AG08395 (cell line): Measurements from ENCODE around the gene MTURN.

ENCODE experiments used
- DNase-seq: peaks from one replicate; pipeline ENCODE4 v3.0.0; 2012; ENCODE audit warnings: mixed read lengths, low spot score

Gene MTURN

DNA sequence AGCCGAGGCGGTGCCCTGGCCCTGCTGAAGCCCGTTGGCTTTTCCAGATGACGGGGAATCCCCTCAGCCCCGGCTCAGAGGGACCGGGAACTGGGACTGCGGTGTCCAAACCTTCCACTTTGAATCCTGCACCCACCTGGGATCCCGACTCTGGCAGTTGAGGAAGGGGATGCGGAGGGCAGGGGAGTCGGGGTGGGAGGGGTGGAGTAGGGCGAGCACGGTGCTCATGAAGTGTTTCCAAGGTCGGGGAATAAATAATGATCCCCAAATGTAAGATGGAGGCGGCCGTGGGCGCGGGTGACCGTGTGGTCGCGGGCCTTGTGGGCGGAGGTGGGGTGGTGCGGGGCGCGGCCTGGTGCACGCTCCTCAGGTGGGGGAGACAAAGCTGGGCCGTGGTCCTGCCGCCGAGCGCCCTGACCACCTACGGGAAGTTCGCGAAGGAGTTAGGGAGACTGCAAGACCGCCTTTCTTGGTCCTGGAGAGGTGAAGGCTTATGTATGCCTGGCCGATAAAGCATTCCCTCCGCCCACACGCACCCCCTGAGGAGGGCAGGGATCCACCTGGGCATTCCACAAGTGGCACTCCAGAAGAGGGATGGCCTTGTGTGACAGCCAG, 1.4 kb downstream of the MTURN start:
- DNase-seq: no peak

GRCh38 chr7:30136743-30137485, 2.1 kb downstream of the MTURN start:
- DNase-seq: no peak

GRCh38 chr7:30139836-30140384, 5.1 kb downstream of the MTURN start:
- no peak for DNase-seq

- DNase-seq: no peak
These were observed 5.7 kb downstream of the MTURN start for GRCh38 chr7:30140456-30140855.

DNA sequence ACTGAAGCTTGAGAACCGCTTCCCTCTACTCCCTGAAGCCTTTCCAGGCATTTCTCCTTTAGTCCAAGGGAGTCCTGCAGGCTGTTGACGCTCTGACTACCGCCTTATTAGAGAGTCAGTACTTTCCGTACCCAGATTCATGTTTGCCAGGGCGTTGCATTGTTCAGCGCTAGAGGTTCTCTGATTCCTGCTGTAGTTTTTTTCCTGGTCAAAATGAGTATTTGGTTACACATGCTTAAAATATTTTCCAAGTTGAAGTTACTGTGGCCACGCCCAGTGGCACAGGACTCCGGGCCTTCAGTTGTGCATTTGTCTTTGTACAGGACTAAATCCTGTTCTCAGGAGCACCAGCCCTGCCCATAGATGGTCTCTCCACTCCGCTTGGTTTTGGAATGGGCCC, 7.9 kb downstream of the MTURN start:
- DNase-seq: peak; percentile 93

DNA sequence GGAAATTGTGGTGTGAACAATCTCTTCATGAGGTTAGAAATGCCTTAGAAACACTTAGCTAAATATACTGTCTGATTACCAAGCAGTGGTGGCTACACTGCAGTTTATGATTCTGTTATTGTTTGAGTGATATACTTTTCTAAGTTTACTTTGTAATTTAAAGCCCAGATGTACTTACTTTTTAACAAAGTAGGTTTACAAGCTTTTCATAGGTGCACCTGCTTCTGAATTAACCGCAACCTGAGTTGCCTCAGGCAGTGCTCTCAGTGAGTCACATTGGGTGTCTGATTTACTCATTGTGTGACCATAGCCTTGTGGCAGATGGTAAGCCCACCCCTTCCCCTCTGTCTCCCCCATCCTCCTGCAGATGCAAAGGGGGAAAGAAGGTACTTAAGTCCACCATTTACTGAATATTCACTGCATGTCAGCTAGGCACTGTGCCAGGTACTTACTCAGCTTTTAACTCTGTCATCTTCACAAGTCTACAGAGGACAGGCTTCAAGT, 9.0 kb downstream of the MTURN start:
- no peak for DNase-seq

- DNase-seq: no peak
These were observed 10.0 kb downstream of the MTURN start for GRCh38 chr7:30144657-30145306.

DNA sequence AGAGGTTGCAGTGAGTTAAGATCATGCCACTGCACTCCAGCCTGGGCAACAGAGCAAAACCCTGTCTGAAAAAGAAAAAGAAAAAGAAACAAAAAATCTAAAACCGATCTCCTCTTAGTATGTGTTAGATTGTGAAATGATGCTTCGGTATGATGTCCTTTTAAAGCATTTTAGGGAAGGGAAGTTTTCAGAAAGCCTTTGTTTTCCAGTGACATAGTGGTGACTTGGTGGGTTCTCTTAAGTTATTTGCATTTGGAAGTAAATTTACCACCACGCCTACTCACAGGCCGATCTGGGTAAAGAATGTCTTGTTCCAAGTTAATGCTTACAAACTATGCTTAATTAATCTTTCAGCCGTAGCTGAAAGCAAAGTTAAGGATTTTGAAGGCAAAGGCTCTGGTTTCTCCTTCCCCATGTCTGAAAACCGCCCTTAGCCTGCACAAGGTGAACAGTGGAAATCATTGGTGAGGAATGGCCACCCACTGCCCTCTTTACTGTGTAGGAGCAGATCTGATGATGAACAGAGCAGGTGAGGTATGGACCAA, 10.7 kb downstream of the MTURN start:
- no peak for DNase-seq

- DNase-seq: no peak
These were observed 11.4 kb downstream of the MTURN start for GRCh38 chr7:30146127-30146612.

DNA sequence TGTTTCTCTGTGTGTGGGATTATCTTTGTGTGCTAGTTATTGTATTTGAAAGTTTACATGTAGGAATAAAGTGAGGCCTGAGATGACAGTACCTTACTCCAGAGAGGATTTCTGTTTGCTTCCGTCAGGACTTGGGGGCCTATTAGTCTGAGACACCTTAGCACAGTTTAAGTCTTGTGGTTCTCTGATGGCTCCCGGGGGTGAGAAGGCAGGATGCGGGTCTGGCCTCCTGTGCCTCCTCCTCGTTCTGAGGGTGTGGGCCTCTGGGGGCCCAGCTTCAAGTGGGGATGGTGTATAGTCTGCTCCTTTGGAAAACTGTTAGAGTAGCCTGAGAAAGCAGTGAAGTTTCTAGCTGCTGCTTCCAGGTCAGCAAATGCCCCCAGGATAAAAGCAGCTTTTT, 12.4 kb downstream of the MTURN start:
- no peak for DNase-seq

GRCh38 chr7:30147785-30148184, 13.0 kb downstream of the MTURN start:
- no peak for DNase-seq

DNA sequence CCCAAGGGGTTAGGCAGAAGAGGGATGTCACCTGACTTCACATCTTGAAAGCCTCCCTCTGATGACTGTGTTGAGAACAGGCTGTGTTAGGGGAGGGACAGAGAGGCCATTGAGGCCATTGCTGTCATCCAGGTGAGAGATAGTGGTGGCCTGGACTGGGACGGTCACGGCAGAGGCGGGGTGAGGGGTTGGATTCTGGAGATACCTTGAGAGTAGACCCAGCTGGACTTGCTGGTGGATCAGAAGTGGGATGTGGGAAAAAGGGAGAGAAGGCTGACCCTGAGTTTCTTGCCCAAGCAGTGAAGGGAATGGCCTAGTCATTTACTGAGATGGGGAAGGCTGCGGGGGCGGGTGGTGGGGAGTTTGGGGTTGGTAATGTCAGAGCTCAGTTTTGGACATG, 13.6 kb downstream of the MTURN start:
- DNase-seq: no peak

DNA sequence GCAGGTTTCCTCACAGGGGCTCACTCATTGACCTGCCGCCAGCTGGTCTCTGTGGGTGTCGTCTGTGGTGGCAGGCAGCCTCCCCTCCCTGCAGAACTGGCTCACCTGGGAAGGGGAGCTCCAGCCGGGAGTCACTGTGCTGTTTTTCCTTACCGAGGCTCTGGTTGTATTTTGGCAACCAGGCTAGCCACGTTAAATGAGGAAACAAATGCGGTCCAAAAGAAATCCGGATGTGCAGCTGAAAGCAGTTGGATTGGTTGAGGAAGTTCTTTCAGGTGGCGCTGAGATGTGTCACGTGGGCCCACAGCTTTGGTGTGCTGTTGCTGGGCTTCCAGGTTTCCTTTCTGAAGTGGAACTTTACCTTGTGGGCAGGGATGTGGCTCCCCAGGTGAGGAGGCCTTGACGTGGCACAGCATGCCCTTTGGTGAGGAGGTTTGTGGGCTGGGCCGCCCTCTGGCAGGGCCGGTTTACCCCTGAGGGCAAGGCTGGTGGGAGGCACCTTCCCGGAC, 14.2 kb downstream of the MTURN start:
- DNase-seq: no peak

DNA sequence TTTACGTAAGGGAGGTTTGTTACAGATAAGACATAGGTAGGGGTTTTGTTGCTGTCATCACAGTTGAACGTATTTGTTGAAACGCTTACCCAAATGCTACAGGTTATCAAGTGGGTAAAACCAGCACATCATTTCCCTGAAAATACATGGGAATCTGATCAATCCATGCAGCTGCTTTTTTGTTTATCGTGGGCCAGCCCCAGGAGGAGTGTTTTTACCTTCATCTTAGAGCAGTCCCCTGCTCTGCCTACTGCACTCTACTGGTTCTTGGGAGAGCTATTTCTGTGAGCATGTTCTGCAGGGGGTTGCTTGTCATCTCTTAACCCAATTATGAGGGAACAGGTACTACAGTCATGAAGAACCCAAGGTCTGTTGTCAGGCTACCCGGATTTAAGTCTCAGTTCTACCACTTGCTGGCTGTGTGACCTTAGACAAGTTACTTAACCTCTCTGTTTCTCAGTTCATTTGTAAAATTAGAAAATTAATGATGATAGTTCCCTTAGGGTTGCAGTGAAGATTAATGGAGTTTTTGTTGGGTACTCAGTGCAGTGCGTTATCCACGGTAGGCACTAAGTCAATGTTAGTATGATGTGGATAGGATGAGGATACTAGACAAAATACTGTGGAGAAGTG, 15.0 kb downstream of the MTURN start:
- no peak for DNase-seq

- no peak for DNase-seq
These were observed 15.9 kb downstream of the MTURN start for GRCh38 chr7:30150711-30151110.

- DNase-seq: no peak
These were observed 19.4 kb downstream of the MTURN start for GRCh38 chr7:30154111-30154587.

- DNase-seq: no peak
These were observed 20.7 kb downstream of the MTURN start for GRCh38 chr7:30155481-30155880.

GRCh38 chr7:30157204-30157603, 22.4 kb downstream of the MTURN start:
- no peak for DNase-seq

GRCh38 chr7:30159163-30159562, 24.4 kb downstream of the MTURN start:
- DNase-seq: no peak

- peak; percentile 29 for DNase-seq
These were observed 24.9 kb downstream of the MTURN start for GRCh38 chr7:30159698-30160143.

DNA sequence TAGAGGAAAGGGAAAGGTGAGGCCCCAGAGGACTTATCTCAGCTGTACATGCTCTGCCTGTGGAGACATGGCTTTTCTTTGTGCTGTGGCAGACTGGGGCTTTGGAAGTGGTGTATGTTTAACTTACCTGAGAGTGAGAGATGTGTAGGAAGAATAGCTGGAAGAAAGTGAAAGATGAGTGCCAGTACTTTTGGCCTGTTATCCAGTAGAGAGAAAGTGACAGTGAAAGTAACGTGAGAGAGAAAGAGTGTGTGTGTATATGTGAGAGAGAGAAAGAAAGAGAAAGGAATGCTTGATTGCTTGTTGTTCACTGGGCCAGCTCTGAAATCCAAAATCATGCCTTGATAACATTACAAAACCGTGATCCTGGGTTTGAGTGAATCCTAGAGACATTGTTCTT, 25.5 kb downstream of the MTURN start:
- no peak for DNase-seq

- no peak for DNase-seq
These were observed 27.3 kb downstream of the MTURN start for GRCh38 chr7:30162133-30162532.
